ENCODE measurements around the gene EXOC3.

The EXOC3 gene

DNA sequence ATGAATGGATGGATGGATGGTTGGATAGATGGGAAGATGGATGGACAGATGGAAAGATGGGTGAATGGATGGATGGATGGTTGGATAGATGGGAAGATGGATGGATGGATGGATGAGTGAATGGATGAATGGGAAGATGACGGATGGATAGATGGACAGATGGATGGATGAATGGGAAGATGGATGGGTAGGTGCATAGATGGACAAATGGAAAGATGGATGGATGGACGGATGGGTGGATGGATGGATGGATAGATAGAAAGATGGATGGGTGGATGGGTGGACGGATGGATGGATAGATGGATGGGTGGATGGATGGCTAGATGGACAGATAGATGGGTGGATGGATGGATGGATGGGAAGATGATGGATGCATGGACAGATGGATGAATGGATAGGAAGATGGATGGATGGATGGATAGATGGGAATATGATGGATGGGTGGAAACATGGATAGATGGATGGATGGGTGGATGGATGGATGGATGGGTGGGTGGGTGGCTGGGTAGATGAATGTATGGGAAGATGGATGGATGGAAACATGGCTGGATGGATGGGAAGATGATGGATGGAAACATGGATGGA is 16.5 kb upstream of the EXOC3 start:
- DNase-seq (ENCODE audit: low read depth): no peak

DNA sequence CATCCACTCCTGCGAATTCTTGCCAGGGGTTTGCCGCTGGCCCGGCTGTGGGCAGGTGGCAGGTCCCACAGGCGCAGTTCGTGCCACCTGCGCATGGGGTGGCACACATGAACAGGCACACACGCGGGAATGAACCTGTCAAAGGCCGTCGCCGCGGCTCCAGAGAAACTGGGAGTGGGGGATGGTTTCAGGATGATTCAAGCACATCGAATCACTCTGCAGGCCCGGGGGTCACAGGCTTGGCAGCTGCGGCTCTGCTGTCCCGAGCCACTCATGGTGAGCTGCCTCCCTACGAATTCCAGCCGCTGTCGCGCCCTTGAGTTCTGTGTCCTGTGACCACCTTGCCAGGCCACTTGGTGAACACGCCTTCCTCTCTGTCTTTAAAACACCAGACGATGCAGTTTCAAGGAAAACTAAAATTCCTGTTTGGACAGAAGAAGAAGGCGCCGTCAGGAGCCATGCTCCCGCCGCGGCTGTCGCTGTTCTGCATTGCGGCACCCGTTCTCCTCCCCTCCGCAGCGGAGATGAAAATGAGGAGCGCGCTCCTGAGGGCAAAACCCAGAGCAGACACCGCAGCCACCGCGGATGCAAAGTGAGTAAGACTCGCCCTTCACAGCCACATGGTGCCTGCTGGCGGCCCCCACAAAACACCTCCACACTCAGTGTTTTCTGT is 15.4 kb upstream of the EXOC3 start:
- DNase-seq (ENCODE audit: low read depth): no peak

DNA sequence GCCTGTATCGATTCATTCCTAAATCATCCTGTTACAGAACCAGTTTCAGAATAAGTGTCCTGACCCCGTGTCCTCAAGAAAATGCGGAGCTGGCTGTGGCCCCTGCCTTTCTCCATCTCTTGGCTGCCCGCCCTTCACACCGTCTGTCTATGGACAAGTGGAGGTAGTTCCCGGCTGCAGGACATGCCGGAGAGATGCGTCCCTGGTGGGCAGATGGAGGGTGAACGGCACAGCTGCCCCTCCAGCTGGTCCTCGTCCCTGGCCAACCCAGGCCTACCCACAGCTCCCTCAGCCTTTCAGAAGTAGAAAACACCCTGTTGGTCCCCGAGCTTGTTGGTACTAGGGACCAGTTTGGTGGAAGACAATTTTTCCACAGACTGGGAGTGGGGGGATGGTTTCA is 14.8 kb upstream of the EXOC3 start:
- DNase-seq (ENCODE audit: low read depth): no peak

DNA sequence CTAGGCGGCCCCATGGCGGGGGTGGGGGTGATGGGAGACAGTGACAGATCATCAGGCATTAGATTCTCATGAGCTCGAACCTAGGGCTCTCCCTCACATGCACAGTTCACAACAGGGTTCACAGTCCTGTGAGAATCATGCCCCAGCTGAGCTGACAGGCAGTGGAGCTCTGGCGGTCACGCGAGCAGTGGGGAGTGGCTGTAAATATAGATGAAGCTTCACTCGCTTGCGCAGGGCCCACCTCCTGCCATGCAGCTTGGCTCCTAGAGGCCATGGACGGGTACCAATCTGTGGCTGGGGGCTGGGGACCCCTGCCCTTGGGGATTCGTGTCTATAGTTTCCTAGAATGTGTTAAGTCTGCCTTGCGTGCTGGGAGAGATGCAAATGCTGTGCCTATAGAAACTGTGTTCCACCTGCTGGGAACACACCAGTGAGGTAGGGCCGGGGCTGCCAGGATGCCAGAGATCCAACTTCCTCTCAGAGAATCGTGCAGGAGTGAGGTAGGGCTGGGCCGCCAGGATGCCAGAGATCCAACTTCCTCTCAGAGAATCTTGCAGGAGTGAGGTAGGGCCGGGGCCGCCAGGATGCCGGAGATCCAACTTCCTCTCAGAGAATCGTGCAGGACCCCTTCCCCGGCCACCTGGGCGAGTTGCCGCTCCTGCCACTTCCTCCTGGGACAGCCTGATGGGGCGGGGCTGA is 14.1 kb upstream of the EXOC3 start:
- no peak for DNase-seq (ENCODE audit: low read depth)

DNA sequence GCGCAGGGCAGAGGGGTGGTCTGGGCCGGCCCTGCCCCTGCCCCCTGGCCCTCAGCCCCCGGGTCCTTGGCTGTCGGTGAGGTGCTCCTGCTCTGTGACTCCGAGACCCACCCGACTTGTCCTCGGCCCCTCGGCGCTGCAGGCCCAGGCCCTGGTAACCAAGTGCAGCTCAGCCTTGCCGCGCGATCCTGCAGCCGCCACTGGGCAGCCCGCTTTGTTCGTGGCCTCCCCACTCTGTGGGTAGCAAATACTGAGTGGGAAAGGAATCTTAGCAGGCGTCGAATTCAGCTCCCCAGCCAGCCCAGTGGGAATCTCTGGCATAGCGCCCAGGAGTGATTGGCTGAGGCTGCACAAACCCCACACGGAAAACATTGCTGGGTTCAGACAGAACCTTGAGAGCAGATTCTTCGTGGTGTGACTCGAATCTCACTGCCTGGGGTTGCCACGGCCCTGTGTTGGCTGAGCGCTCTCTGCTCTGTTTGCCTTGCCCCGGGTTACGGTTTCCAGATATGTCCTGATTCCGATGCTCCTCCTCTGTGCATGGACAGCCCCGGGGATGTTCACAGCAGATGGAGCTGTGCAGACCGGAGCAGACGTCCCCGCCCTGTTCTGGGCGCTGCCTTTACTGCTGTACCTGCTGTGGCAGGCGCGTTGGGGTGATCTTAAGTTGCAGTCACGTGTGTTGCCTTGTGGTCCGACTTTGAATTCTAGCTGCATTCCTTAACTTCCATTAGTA is 13.4 kb upstream of the EXOC3 start:
- no peak for DNase-seq (ENCODE audit: low read depth)

DNA sequence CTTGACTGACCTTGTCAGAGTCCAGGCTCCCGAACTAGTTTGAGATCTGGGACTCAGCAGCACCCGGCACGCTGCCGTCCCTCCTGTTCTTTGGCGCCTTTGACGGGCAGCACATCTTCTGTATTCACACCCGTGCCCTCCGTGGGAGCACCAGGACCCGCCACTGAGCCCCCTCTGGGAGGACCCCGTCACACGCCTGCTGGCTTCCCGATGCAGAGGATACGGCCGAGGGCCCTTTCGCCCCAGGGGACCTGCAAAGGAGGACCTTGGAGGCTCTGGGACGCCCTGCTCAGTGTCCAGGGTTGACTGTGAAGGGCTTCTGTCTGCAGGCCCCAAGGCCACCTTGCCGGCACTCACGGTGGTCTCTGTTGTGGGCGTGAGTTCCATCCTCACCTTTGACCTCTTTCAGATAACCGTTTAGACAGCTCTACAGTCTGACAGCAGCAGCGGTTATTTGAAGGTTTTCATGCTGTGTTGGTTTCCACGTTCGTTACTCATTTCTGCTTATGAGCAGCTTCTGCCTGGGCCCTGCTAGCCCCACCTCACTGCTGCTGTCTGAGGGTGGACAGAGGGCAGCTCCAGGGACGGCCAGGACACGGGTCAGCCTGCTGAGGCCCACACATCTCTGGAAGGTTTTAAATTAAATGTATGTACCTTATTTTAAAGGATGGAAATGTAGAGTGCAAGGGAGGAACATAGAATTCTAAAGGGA is 12.6 kb upstream of the EXOC3 start:
- no peak for DNase-seq (ENCODE audit: low read depth)

DNA sequence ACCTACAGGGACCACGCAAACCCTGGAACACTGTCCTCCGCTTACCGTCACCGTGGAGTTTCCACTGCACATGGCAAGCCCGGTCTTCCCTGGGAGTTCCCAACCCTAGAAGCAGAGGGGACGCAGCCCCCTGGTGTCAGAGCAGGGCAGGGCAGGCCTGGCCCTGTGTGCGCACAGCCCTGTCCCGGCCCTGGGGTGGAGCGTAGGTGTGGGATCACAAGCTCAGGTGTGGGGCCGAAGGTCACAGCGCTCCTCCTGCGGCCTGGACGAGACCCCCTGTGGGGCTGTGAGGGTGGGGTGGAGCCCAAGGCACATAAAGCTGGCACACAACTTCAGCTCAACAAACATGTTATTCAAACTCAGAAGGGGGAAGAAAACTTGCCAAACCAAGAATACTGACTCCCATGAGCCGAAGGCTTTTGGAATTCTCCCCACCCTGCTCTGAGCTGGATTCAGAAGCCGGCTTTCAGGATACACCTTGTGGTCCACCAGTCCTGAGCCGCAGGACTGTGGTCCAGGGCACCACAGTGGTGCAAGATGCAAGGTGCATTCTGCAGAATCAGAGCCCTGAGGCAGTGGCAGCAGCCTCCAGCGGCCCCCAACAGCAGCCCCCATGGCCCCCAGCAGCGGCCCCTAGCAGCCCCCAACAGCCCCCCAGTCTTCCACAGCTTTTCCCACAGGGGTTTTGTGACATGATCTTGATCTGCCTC is 11.8 kb upstream of the EXOC3 start:
- DNase-seq (ENCODE audit: low read depth): no peak

DNA sequence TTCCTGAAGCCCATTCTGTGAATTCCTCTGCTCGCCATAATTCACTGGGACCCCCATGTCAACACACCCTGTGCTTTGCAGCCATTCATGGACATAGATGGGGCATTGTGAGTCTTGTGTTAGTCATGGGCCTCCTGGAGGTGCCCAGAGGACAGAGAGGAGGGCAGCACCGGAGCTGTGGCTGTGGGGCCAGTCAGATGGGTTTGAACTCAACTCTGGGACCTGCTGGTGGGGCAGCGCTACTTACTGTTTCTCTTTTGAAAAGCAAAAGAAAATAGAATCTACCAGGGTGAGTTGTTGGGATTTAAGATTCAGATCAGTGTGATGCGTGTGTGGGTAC is 11.3 kb upstream of the EXOC3 start:
- no peak for DNase-seq (ENCODE audit: low read depth)

DNA sequence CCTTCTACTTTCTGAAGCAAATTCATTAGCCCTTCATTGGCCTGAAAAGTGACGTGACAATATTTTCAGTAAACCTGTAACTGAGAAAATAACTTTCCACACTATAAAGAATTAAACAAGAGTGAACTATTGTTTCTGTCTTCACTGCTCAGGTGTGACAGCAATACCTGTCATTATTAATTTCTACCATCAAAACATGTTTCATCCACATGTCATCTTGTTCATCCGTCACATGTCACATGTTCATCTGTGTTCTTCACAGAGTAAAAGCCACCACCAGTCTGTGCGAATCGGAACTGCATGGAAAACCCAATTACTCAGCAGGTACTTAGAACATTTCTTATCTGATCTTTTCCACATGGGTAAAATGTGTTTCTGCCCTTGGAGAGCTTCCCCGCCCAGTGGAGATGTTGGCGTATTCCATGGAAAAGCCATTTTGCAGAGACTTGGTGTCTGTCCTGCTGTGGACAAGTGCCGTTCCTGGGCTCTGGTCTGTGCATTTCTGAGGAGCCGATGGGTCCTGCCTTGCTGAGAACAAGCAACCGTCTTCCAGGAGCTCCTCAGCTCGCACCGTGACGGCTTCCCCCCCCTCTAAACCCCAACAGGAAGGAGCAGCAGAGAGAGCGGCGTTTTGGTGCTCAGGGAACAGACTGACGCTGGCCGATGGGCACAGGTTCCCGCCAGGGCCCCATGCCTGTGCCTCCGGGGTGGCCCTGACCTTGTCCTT is 10.6 kb upstream of the EXOC3 start:
- DNase-seq (ENCODE audit: low read depth): no peak

DNA sequence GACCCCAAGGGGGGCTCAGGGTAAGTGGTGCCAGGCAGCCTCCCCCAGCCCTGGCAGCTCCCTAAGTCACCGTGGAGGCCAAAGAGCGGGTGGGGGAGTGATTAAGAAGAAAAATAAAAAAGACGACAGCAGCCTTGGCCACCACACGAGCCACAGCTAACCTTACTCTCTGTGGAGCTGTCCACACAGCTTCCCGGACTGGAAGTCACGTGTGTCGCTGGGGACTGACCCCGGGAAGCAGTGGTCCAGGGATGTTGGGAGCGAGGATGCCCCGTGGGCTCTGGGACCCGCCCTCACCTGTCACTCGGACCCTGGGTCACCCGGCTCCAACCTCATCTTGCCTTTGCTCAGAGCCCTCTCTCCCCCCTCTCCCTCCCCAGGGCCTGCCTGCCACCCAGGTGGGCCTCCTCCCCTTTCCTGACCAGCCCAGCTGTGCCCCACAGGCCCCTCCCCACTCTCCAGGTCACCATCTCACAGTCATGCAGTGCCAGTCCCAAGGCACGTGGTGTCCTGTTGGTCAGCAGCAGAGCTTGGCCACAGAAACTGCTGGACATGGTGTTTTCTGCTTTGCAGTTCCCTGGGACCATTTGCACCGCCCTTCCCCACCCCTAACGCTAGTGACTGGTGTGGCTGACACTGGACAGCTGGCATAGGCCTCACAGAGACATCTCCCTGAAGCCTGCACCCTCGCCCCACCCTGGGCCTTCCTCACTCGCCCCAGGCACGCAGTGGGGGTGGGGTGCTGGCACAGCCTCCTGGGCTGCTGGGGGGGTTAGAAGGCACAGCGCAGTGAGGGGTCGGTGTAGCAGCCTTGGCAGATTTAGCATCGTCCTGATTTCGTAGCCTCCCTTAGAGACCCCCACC is 9.8 kb upstream of the EXOC3 start:
- no peak for DNase-seq (ENCODE audit: low read depth)

DNA sequence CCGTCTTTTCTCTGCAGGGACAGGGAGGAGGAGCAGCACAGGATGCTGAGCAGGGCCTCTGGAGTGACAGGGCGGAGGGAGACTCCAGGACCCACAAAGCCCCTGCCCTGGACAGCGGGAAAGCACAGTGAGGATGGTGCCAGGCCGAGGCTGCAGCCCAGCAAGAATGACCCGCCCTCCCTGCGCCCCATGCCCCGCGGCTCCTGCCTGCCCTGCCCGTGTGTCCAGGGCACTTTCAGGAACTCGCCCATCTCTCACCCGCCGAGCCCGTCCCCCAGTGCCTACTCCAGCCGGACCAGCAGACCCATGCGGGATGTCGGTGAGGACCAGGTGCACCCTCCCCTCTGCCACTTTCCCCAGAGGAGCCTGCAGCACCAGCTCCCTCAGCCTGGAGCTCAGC is 9.1 kb upstream of the EXOC3 start:
- DNase-seq (ENCODE audit: low read depth): no peak

DNA sequence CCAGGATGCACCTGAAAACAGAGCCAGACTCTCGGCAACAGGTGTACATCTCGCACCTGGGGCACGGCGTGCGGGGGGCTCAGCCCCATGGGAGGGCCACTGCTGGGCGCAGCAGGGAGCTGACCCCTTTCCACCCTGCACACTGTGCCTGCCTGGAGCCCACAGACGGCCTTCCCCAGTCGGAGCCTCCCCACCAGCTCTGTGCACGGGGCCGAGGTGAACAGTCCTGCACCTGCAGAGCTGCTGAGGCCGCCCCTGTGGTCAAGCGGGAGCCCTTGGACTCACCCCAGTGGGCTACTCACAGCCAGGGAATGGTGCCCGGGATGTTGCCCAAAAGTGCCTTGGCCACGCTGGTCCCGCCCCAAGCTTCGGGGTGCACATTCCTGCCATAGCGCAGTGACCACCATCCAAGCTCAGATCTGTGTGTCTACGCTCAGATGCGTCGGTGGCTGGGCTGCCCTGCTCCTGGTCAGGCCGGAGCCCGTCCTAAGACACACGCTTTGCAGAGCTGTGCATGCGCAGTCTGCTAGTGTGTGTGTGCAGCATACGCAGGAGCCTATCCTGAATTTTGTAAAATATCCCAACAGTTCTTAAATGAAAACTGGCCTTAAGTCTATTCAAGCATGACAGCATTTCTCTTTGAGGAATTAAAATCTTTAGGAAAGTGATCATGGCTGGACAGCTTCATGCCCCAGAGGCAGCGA is 8.4 kb upstream of the EXOC3 start:
- no peak for DNase-seq (ENCODE audit: low read depth)

DNA sequence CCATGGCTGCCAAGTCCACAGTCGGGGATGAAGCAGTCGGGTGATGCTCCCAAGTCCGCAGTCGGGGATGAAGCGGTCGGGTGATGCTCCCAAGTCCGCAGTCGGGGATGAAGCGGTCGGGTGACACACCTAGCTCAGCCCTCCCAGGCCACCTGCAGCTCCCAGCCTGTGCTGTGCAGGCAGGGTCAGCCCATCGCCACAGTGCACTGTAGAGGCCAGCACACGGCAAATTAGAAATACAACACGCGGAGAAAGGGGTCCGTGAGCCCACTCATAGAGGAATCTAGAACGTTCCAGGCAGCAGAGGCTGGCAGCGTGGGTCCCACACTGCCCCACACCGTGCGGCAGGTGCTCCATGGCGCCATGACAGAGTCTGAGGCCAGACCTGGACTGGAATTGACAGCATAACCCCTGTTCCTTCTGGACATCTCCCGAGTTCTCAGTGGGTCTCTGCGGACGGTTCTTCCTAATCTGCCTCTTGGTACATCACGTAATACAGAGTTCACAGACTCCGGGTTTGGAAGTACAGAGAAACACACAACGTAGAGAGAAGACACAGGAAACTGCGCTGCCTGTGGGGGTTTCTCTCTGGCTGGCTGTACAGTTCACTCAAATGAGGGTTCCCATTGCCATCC is 7.7 kb upstream of the EXOC3 start:
- no peak for DNase-seq (ENCODE audit: low read depth)

DNA sequence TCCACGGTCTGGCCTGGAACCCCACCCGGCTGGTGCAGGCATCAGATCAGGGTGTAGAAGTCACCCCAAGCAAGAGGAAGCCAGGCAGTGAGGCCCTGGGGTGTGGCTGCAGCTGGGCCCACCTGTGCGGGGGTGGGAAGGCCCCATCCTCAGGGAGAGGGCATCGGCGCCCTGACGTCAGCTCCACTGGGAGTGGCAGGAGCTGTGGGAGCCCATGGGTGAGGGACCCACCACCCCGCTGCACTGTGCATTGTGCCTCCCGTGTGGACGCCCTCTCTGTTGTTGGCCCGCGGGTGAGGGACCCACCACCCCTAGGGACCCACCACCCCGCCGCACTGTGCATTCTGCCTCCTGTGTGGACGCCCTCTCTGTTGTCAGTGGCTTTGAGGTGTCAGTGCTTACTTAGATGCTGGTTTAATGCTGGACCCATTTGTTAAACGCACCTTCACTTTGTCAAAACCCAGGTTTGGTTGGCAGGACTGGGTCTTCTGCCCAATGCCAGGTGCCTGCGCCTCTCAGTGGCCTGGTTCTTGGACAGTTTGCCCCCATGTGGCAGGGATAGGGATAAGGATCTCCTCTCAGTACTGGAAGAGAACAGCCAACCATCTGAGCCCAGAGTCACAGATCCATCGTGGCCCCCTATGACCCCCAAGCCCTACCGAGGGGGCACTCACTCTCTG is 6.9 kb upstream of the EXOC3 start:
- DNase-seq (ENCODE audit: low read depth): no peak

DNA sequence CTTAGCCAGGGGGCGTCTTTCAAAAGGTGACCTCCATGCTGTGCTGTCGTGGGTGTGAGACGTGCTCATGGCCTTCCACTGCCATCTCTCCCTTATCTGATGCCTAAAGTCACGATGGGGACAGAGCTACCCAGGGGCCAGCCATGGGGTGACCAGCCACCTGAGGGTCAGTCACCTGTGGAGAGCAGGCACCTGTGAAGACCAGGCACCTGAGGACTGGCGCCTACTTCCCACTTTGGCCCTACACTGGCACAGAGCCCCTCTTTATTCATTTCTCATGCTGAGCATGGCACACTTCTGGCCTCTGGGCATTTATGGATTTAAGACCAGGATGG is 6.4 kb upstream of the EXOC3 start:
- no peak for DNase-seq (ENCODE audit: low read depth)

DNA sequence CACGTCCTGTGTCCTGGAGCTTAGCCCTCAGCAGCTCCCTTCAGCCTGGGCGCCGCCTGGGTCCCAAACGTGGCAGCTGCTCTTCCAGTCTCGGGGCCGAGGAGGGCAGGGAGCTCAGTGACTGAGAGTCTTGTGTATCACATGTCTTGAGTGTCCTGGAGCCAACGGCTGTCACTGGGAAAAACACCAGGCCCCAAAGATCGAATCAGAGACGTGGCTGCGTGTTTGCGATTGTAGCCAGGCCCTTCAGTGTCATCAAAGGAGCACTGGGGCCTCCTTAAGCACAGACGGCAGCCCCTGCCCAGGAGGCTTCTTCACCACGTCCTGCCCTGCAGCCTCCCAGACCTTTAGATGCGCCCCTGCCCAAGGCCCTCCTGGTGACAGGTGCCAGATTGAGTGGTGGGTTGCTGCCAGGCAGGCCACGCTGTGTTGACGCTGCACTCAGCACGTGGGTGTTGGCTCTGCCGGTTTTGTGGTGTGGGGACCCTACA is 5.7 kb upstream of the EXOC3 start:
- DNase-seq (ENCODE audit: low read depth): no peak

DNA sequence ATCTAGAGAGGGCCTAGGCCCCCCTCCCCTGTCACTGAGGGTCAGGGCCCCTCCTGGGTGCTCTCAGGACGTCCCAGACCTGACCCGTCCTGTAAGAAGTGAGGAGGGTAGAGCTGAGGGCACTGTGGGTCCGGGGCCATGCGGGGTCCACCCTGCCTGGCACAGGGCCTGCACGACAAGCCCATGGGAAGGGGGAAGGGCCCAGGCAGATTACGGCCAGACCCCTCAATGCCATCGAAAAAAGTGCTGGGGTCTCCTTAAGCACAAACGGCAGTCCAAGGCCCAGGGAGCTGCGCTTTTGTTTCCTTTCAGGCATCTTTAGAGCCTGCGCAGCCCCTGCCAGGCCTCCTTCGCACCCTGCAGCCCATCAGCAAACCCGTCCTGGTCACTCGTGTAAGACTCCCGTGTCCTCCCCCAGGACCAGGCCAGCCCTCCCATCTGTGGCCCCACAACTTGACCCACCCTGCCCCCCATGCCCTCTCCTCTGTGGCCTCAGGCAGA is 4.4 kb upstream of the EXOC3 start:
- DNase-seq (ENCODE audit: low read depth): no peak

DNA sequence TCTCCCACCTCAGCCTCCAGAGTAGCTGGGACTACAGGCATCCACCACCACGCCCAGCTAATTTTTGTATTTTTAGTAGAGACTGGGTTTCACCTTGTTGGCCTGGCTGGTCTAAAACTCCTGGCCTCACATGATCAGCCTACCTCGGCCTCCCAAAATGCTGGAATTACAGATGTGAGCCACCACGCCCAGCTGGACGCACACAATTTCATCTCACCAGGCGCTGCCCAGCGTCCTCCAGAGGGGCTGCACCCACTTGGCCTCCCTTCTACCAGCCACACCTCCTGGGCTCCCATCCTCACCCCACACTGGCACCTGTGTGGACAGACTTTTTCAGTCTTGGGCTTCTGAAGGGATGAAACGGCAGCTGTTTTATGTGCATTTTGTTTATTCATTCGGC is 3.8 kb upstream of the EXOC3 start:
- DNase-seq (ENCODE audit: low read depth): no peak
